Suppressor macrophage treated with lipopolysaccharide for 1 hour (primary cell): Measurements from ENCODE around the gene CCDC28B.
"Not testable (repeated sequence)": the region's sequence is repeated elsewhere in the genome, so short reads cannot be mapped to it uniquely, and the experiment has no call there.

ENCODE experiments used
- DNase-seq, 3 donors: peaks; one replicate each; pipeline ENCODE4 v3.0.0-alpha.2; 2020 to 2022

Gene CCDC28B

DNA sequence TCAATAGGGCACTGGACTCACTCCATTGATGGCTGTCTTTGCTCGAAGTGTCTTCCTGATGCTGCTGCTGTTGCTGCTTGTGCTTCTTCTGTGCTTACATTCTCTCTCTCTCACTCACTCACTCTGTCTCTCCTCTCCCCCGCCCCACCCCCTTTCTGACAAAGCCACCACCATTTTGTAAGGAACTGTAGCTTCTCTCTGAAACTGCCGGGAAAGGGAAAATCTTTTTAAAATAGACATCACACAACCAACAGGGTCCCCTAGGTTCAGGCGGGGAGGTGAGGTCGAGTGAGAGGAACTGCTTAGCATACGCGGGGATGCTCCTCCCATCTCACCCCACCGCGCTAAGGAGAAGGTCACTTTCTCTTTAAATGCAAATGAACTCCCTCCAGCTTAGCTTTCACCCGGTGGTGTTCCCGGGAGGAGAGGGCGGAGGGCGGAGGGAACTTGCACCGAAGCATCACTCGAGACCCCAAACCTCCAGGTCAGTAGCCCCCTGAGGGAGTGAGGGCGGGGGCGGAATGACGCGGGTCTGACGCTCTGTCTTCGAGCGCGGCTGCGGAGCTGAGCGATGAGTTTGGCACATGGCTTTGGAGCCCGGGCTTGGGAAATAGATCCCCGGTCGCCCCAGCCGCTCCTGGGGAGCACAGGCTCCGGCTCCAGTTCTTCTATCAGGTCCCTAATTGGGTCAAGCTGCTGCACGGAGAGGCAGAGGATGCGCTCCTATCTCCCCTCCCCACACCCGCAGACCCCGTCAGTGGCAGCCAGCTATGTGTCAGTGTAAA is at the start of gene CCDC28B:
Gene CCDC28B, plus strand, starts transcription at position 370 of the 785 bp plus-strand sequence. CDS start 1,341 bp downstream, outside the sequence.
- peak in 2 of 3 donors; percentile 36 to 55 for DNase-seq

- no peak for DNase-seq
These were observed 49.5 kb upstream of the CCDC28B start for GRCh38 chr1:32150847-32151246.

DNA sequence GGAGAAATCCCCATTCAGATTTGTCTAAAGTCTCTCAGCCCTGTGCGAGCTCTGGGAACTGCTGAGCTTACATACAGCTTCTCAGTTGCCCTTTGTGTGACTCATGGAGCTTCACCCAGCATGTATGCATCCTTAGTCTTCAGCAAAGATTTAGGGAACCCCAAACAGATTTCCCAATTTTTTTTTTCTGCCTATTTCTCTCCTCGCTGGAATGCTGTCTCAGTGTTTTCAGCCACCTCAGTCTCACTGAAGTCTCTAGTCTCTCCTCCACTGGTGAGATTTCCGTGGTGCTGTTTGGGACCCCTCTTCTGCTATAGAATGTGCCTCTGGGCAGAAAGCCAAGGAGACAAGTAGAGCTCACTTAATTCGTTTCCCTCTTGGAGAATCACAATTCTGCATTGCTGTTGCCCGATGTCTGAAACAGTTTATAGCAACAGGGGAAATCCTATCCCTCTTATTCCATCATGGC is 49.0 kb upstream of the CCDC28B start:
- peak; percentile 65 to 73 (median 72) for DNase-seq

GRCh38 chr1:32159189-32159588 is 41.2 kb upstream of the CCDC28B start:
- DNase-seq: no peak

DNA sequence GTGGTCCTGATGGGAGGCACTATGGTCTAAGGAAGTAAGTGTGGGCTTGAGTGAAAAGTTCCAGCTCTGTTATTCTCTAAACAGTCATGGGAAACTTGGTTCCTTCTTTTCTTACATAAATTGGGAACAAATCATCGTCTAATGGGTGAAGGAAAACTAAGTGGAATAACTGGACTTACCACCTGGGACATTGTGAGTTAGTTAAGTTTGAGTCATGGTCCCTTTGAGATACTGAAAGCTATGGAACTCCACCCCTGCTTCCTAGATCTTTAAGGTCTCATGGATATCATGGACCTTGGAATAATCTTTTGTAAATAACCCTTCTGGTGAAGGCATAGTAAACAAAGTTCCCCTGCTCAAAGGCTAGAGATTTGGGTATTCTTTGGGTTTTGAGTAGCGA is 37.0 kb upstream of the CCDC28B start:
- no peak for DNase-seq

DNA sequence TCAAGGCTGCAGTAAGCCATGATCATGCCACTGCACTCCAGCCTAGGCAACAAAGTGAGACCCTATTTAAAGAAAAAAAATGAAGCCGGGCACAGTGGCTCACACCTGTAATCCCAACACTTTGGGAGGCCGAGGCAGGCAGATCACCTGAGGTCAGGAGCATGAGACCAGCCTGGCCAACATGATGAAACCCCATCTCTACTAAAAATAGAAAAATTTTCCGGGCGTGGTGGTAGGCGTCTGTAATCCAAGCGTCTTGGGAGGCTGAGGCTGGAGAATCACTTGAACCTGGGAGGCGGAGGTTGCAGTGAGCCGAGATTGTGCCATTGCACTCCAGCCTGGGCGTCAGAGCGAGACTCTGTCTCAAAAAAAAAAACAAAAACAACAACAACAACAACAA is 34.8 kb upstream of the CCDC28B start:
- not testable (repeated sequence) for DNase-seq

- DNase-seq: no peak
These were observed 29.4 kb upstream of the CCDC28B start for GRCh38 chr1:32170991-32171390.

DNA sequence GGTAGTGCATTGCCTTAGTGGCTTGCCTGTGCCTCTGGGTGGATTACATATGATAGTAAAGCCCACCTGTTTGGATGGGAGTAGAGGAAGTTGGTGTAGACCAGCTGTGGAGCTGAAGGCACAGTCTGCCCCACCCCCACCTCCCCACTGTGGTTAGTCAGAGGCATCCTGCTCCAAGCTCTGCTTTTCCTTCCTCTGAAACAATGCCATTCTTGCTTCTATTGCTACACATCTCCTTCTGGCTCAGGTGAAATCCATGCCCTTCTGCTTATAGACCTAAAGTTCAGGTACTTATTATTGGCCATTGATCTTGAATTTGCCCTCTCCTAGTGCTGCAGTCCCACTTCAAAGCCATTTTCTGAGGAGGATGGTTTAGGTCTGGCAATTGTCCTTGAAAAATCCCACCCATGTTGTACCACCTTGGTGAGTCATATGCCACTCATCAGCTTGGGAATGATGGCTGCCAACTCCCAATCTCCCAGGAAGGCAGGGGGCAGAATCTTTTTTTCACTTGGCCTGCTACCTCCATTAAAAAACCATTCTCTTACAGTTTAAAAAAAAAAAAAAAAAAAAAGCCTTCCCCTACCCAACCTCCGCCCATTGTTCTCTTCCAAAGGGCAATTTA is 27.7 kb upstream of the CCDC28B start:
- DNase-seq: no peak

DNA sequence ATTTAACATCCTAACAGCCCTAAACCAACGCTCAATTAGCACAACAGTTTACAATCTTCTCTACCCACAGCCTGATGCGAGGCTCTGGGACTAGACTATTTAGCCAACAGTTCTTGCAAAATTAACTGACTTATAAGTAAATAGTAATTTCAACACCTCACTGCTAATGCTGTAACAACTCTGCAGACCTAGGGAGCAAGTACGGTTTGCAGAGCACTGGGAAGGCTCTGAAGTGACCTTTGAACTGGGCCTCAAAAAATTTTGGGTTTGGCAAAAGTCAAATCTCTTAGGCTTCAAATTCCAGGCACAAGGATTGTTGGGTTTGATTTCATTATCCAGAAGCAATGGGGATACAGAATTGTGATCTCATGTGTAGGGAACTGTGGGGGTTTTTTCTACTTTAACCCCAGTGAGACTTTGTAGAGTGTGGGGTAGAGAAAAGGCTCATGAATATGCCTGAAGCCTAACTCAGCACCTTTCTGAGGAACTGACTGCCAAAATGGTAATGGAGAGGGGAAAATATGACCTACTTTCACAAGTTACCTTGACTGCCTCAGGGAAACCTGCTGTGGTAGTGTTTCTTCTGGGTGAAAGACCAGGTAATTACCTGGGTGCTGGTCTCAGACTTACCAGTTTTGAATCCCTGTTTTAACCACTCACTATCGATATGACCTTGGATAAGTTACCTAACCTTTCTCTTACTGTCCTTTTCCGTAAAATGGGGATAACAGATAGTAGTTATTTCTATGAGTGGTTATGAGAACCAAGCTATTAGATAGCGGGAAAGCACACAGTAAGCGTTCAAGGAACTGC is 21.8 kb upstream of the CCDC28B start:
- DNase-seq: peak; percentile 26 to 39 (median 38)

DNA sequence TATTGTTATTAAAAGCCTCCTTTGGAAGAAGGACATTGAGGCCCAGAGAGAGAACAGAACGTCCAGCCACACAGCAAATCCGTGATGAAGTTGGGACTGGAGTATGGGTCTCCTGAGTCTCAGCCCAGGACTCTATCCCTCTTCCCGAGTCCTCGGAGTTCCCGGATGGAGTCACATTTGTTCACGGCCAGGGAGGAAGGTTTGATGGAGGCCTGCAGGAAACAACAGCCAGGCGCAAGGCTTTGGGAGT is 21.3 kb upstream of the CCDC28B start:
- DNase-seq: no peak

DNA sequence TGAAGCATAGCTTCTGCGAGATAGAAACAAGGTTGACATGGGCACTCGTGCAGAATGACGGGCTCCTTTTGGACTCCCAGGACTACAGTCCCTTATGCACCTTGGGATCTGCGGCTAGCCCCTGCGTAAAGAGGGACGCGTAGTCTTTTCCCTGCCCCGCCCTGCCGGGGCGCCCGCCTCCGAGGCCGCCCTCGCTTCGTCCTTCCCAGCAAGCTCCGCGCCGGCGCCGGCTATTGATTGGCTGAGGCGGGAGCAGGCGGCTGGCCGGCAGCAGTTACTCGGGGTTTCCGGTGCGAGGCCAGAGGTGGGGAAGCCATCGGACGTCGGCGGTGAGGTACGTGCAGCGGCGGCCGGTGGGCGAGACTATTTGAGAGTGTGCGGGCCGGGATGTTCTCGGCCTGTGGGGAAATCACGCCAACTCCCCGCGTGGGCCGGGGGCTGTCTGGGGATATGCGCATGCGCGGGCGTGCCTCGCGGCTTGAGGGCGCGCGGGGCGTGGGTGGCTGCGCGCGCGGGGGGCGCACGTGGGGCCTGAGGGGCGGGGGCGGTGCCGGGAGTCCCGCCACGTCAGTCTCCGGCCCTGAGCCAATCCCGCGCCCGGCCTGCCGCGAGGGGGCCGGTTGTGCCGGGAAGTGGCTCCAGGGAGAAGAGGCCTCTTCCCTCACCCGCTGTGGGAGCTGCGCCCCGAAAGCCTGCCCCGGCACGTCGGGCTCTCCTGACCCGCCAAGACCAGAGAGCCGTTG is 20.8 kb upstream of the CCDC28B start, which contains the start of gene TXLNA:
Gene TXLNA, plus strand, starts transcription at position 233 of the 743 bp plus-strand sequence. CDS start 671 bp downstream, outside the sequence.
- DNase-seq: peak; percentile 94 to 99 (median 97)

GRCh38 chr1:32180186-32181060 is 20.0 kb upstream of the CCDC28B start:
- DNase-seq: peak; percentile 47 to 69 (median 63)

DNA sequence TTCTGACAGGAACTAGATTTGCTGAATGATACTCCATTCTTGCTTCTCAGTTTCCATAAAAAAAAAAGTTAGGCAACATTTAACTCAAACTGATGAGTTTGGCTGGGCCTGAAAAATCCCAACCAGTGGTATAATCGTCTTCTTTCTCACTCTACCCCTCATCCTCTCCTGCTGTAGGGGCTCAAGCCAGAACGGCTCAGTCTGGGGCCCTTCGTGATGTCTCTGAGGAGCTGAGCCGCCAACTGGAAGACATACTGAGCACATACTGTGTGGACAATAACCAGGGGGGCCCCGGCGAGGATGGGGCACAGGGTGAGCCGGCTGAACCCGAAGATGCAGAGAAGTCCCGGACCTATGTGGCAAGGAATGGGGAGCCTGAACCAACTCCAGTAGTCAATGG is 19.3 kb upstream of the CCDC28B start:
- no peak for DNase-seq

DNA sequence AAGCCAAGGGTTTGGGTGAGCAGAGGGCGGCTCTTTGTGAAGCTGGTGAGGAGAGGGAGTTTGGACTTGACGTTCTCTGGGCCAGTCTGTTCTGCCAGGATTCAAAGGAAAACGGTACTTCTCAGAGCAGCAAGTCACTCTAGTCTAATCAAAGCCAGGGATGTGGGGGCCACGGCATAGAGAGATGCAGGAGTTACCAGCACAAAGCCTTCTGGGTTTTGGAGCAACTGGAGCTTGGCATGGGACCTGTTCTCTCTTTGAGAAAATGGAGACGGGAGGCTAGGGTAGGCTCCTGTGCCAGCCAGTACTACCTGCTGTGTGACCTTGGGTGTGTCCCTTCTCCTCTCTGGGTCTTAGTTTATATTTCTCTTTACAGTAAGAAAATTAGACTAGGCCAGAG is 18.8 kb upstream of the CCDC28B start:
- DNase-seq: no peak

DNA sequence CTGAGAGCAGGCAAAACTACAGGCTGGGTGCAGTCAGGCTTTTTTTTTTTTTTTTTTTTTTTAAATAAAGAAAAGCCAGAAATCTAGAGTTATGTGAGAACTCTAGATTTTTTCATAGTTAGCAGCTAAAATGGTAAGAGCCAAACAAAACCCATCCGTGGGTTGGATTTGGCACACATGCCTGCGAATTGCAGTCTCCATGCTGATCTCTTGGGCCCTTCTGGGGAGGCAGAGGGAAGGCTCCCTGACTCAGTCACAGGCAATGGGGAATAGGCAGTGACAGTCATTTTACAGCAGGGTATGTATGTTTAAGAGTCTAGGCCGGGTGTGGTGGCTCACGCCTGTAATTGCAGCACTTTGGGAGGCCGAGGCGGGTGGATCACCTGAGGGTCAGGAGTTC is 18.3 kb upstream of the CCDC28B start:
- DNase-seq: no peak

GRCh38 chr1:32184650-32185049 is 15.7 kb upstream of the CCDC28B start:
- peak in 2 of 3 donors; percentile 23 to 28 for DNase-seq

- no peak for DNase-seq
These were observed 14.3 kb upstream of the CCDC28B start for GRCh38 chr1:32186077-32186476.

GRCh38 chr1:32186491-32186890 is 13.9 kb upstream of the CCDC28B start:
- no peak for DNase-seq

- DNase-seq: no peak
These were observed 12.5 kb upstream of the CCDC28B start for GRCh38 chr1:32187850-32188249.

- DNase-seq: no peak
These were observed 8.0 kb upstream of the CCDC28B start for GRCh38 chr1:32192220-32192948.

DNA sequence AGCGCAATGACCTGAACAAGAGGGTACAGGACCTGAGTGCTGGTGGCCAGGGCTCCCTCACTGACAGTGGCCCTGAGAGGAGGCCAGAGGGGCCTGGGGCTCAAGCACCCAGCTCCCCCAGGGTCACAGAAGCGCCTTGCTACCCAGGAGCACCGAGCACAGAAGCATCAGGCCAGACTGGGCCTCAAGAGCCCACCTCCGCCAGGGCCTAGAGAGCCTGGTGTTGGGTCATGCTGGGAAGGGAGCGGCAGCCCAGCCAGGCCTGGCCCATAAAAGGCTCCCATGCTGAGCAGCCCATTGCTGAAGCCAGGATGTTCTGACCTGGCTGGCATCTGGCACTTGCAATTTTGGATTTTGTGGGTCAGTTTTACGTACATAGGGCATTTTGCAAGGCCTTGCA is 5.4 kb upstream of the CCDC28B start:
- DNase-seq: no peak
